Measurements from ENCODE around the gene NLRC5. TPM values are rescaled to one million over a fixed set of nuclear protein-coding genes. Genes with fewer than 3 reads are reported as not detected.

NLRC5 gene
- total RNA-seq, 1 donor from 2014 or later, result 29.9 TPM

- no peak for DNase-seq (ENCODE audit: low read depth)
- no peak for FAIRE-seq
- peaks cover 14% of the 10 kb centered on the region for H3K4me1 Mint-ChIP-seq (ENCODE audit: low read depth, unreplicated experiment)
- H3K36me3 ChIP-seq (ENCODE audit: insufficient read depth, low read length), result no peaks in the 10 kb centered on the region
- no peaks in the 10 kb centered on the region for H3K79me2 ChIP-seq (ENCODE audit: insufficient read depth, low read length)
- peaks cover 20% of the 10 kb centered on the region for H3K4me1 ChIP-seq (ENCODE audit: insufficient read depth, low read length)
- H3K27me3 ChIP-seq (ENCODE audit: insufficient read depth, low read length), result no peaks in the 10 kb centered on the region
- H3K36me3 Mint-ChIP-seq (ENCODE audit: low read depth, unreplicated experiment), result no peaks in the 10 kb centered on the region
- H3K4me3 ChIP-seq (ENCODE audit: insufficient read depth, low read depth, low read length), result no peak within 1 kb of the TSS
- peaks cover 4% of the 10 kb centered on the region for H3K27me3 Mint-ChIP-seq (ENCODE audit: low read depth, unreplicated experiment)
- H3K9me3 ChIP-seq (ENCODE audit: insufficient read depth, low read depth, low read length), result no peaks in the 10 kb centered on the region
- no peak within 1 kb of the TSS for H3K4me3 Mint-ChIP-seq (ENCODE audit: unreplicated experiment)
- no peak within 1 kb of the TSS for H3K27ac ChIP-seq (ENCODE audit: low read depth, low read length)
- H2AFZ ChIP-seq (ENCODE audit: low read depth, low read length), result peak within 1 kb of the TSS; percentile 29
- H3K27ac Mint-ChIP-seq (ENCODE audit: unreplicated experiment), result no peak within 1 kb of the TSS
- no peak within 1 kb of the TSS for H3K4me2 ChIP-seq (ENCODE audit: low read length)
- TF ChIP-seq CTCF (IDR thresholded peaks at IDR 0.05; ENCODE audit: insufficient read depth, low read depth, low read length) (no peak), EZH2 (IDR thresholded peaks at IDR 0.05; ENCODE audit: insufficient read depth, low read length) (no peak)
- peaks cover 3% of the 10 kb centered on the region for H3K9me3 Mint-ChIP-seq (ENCODE audit: unreplicated experiment)
- no peaks in the 10 kb centered on the region for H4K20me1 ChIP-seq (ENCODE audit: insufficient read depth, low read length)
- H3K9ac ChIP-seq (ENCODE audit: low read length), result no peak within 1 kb of the TSS
Observed at GRCh38 chr16:56961851-56962281, 27.5 kb upstream of the NLRC5 start, which contains the start of gene CETP. TSS of gene CETP (plus strand) at chr16:56961950. CDS start at chr16:56961980, 30 bp downstream.

GRCh38 chr16:56964243-56965148 is 24.9 kb upstream of the NLRC5 start:
- H3K4me1 Mint-ChIP-seq (ENCODE audit: low read depth, unreplicated experiment), result peaks cover 14% of the 10 kb centered on the region
- H3K36me3 Mint-ChIP-seq (ENCODE audit: low read depth, unreplicated experiment), result no peaks in the 10 kb centered on the region
- TF ChIP-seq EZH2 (IDR thresholded peaks at IDR 0.05; ENCODE audit: insufficient read depth, low read length) (no peak), CTCF (IDR thresholded peaks at IDR 0.05; ENCODE audit: insufficient read depth, low read depth, low read length) (peak; percentile 60)
- no peak overlapping the region for H3K4me3 Mint-ChIP-seq (ENCODE audit: unreplicated experiment)
- H3K9ac ChIP-seq (ENCODE audit: low read length), result no peak overlapping the region
- H3K4me1 ChIP-seq (ENCODE audit: insufficient read depth, low read length), result peaks cover 20% of the 10 kb centered on the region
- peak overlapping the region; percentile 48 for H3K27ac Mint-ChIP-seq (ENCODE audit: unreplicated experiment)
- no peak overlapping the region for H3K4me3 ChIP-seq (ENCODE audit: insufficient read depth, low read depth, low read length)
- H3K27me3 ChIP-seq (ENCODE audit: insufficient read depth, low read length), result no peaks in the 10 kb centered on the region
- H3K36me3 ChIP-seq (ENCODE audit: insufficient read depth, low read length), result no peaks in the 10 kb centered on the region
- peak overlapping the region; percentile 20 for H3K4me2 ChIP-seq (ENCODE audit: low read length)
- FAIRE-seq (peak; percentile 20), DNase-seq (ENCODE audit: low read depth) (peak; percentile 74)
- no peaks in the 10 kb centered on the region for H3K79me2 ChIP-seq (ENCODE audit: insufficient read depth, low read length)
- peaks cover 3% of the 10 kb centered on the region for H3K9me3 Mint-ChIP-seq (ENCODE audit: unreplicated experiment)
- peaks cover 6% of the 10 kb centered on the region for H3K27me3 Mint-ChIP-seq (ENCODE audit: low read depth, unreplicated experiment)
- H2AFZ ChIP-seq (ENCODE audit: low read depth, low read length), result no peak overlapping the region
- H3K27ac ChIP-seq (ENCODE audit: low read depth, low read length), result peak overlapping the region; percentile 2
- no peaks in the 10 kb centered on the region for H3K9me3 ChIP-seq (ENCODE audit: insufficient read depth, low read depth, low read length)
- H4K20me1 ChIP-seq (ENCODE audit: insufficient read depth, low read length), result no peaks in the 10 kb centered on the region
